ENCODE data around the gene DPY19L1.
"Not testable (repeated sequence)": the region's sequence is repeated elsewhere in the genome, so short reads cannot be mapped to it uniquely, and the experiment has no call there.

DNA sequence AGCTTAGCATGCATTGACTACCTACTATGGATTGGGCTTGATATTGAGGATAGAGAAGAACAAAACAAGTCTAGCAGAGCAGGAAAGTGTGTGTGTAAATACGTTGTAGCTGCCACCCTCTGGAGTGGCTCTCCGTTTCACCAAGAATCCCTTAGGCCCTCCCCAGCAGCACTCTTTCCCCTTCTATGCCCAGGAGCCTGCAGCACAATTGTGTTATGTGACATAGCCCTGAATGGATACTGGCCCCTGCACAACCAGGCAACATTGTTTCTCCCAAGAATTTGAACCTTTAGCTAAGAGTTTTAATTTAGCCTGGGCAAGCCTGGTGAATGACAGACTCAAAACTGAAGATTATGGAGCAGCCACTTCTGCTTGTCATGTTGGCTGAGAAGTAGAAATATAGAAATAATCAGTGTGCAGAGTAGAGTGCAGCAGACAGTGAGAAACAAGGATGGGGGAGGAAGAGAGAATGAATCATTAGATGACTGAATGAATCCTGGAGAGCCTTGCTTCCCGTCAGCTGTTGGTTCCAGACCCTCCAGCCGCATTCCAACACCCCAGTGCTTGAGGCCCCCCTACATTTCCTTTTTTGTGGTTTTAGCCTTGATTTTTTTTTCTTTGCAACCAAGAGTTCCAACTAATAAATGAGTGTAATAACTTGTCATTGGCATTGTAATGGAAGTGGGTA lies 16.3 kb upstream of the DPY19L1 start:
- TF ChIP-seq, protein P1, sequence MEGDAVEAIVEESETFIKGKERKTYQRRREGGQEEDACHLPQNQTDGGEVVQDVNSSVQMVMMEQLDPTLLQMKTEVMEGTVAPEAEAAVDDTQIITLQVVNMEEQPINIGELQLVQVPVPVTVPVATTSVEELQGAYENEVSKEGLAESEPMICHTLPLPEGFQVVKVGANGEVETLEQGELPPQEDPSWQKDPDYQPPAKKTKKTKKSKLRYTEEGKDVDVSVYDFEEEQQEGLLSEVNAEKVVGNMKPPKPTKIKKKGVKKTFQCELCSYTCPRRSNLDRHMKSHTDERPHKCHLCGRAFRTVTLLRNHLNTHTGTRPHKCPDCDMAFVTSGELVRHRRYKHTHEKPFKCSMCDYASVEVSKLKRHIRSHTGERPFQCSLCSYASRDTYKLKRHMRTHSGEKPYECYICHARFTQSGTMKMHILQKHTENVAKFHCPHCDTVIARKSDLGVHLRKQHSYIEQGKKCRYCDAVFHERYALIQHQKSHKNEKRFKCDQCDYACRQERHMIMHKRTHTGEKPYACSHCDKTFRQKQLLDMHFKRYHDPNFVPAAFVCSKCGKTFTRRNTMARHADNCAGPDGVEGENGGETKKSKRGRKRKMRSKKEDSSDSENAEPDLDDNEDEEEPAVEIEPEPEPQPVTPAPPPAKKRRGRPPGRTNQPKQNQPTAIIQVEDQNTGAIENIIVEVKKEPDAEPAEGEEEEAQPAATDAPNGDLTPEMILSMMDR (IDR thresholded peaks at IDR 0.05) = not testable (repeated sequence)
- TF ChIP-seq POLR2A (IDR thresholded peaks at IDR 0.05) = not testable (repeated sequence)
